ENCODE results near the gene MDH1.

The MDH1 gene

GRCh38 chr2:63631501-63631900, 42.7 kb downstream of the MDH1 start:
- DNase-seq (ENCODE audit: low read depth): no peak
- TF ChIP-seq CTCF (IDR thresholded peaks at IDR 0.05; ENCODE audit: low read length, missing control alignments): no peak
- no peak overlapping the region for H3K4me3 ChIP-seq (replicated peaks; ENCODE audit: low read depth, low read length)

GRCh38 chr2:63632382-63632781, 43.6 kb downstream of the MDH1 start:
- TF ChIP-seq CTCF (IDR thresholded peaks at IDR 0.05; ENCODE audit: low read length, missing control alignments): no peak
- DNase-seq (ENCODE audit: low read depth): no peak

GRCh38 chr2:63639344-63639743, 50.6 kb downstream of the MDH1 start:
- TF ChIP-seq CTCF (IDR thresholded peaks at IDR 0.05; ENCODE audit: low read length, missing control alignments): no peak
- DNase-seq (ENCODE audit: low read depth): no peak
- no peak overlapping the region for H3K4me3 ChIP-seq (replicated peaks; ENCODE audit: low read depth, low read length)

More at GRCh38 chr2:63632382-63632781, 43.6 kb downstream of the MDH1 start:
- H3K4me3 ChIP-seq (replicated peaks; ENCODE audit: low read depth, low read length): no peak overlapping the region

- no peak for DNase-seq (ENCODE audit: low read depth)
- TF ChIP-seq CTCF (IDR thresholded peaks at IDR 0.05; ENCODE audit: low read length, missing control alignments): no peak
- no peak overlapping the region for H3K4me3 ChIP-seq (replicated peaks; ENCODE audit: low read depth, low read length)
These were observed 54.2 kb downstream of the MDH1 start for GRCh38 chr2:63642946-63643345.

GRCh38 chr2:63643486-63643885, 54.7 kb downstream of the MDH1 start:
- H3K4me3 ChIP-seq (replicated peaks; ENCODE audit: low read depth, low read length): no peak overlapping the region
- TF ChIP-seq CTCF (IDR thresholded peaks at IDR 0.05; ENCODE audit: low read length, missing control alignments): no peak
- DNase-seq (ENCODE audit: low read depth): no peak

- H3K4me3 ChIP-seq (replicated peaks; ENCODE audit: low read depth, low read length): no peak overlapping the region
- no peak for DNase-seq (ENCODE audit: low read depth)
- no peak for TF ChIP-seq CTCF (IDR thresholded peaks at IDR 0.05; ENCODE audit: low read length, missing control alignments)
These were observed 59.9 kb downstream of the MDH1 start for GRCh38 chr2:63648632-63649031.

- no peak for DNase-seq (ENCODE audit: low read depth)
- H3K4me3 ChIP-seq (replicated peaks; ENCODE audit: low read depth, low read length): no peak overlapping the region
- no peak for TF ChIP-seq CTCF (IDR thresholded peaks at IDR 0.05; ENCODE audit: low read length, missing control alignments)
These were observed 61.1 kb downstream of the MDH1 start for GRCh38 chr2:63649829-63650228.

Data from fibroblast of pulmonary artery (primary cell).